PC-9 (cell line): ENCODE data around the gene JAG2. TPM values are rescaled to one million over a fixed set of nuclear protein-coding genes. Genes with fewer than 3 reads are reported as not detected.
A peak's percentile ranks its signal among the peaks of the same experiment; 100 is the strongest.

Experiments used
- BruUV-seq: library from RNA; stranded (reverse); fragments of 400-500 nt; replicated peaks from 2 replicates; lab custom pipeline; 2021; lab: Mats Ljungman, UMichigan
- CTCF ChIA-PET: fragments of 300-600 bp; sonication (Branson Sonifier 250); formaldehyde crosslinking; loops from one replicate; lab custom pipeline; 2022; ENCODE audit warnings: antibody characterized with exemption; lab: Charles Lee
- POLR2A ChIA-PET: fragments of 300-600 bp; sonication (Branson Sonifier 250); formaldehyde crosslinking; loops from one replicate; lab custom pipeline; 2022; ENCODE audit warnings: antibody characterized with exemption; ENCODE audit not compliant: unreplicated experiment; lab: Charles Lee
- DNase-seq, 2 experiments: peaks; one replicate each; pipeline versions ENCODE4 v3.0.0 to v3.0.0-alpha.2; 2015 to 2022; ENCODE audit warnings: mixed read lengths in 1 of 2
- H2AFZ ChIP-seq: fragments of 200-600 bp; sonication (generic); 2 replicates; pipeline ENCODE4 v1.8.1; 2017; ENCODE audit warnings: antibody characterized with exemption
- H3F3A ChIP-seq: fragments of 200-600 bp; sonication (generic); 2 replicates; pipeline ENCODE4 v1.8.1; 2017; ENCODE audit warnings: antibody characterized with exemption, mild to moderate bottlenecking, low read depth; ENCODE audit not compliant: insufficient read depth
- H3K27ac ChIP-seq: fragments of 200-600 bp; sonication (generic); 2 replicates; pipeline ENCODE4 v1.6.1; 2016; ENCODE audit warnings: mixed run types
- H3K27me3 ChIP-seq: fragments of 200-600 bp; sonication (generic); 2 replicates; pipeline ENCODE4 v1.6.1; 2016; ENCODE audit warnings: low read depth, mixed run types; ENCODE audit not compliant: insufficient read depth
- H3K36me3 ChIP-seq: fragments of 200-600 bp; sonication (generic); 2 replicates; pipeline ENCODE4 v1.6.1; 2016; ENCODE audit warnings: low read depth, mixed run types
- H3K4me1 ChIP-seq: fragments of 200-600 bp; sonication (generic); replicated peaks from 2 replicates; pipeline ENCODE4 v1.6.1; 2016; ENCODE audit warnings: mixed run types; ENCODE audit not compliant: insufficient read depth
- H3K4me2 ChIP-seq: fragments of 200-600 bp; sonication (generic); 2 replicates; pipeline ENCODE4 v1.6.1; 2017; ENCODE audit warnings: mixed run types
- H3K4me3 ChIP-seq: fragments of 200-600 bp; sonication (generic); 2 replicates; pipeline ENCODE4 v1.6.1; 2016; ENCODE audit warnings: mixed run types
- H3K79me2 ChIP-seq: fragments of 200-600 bp; sonication (generic); 2 replicates; pipeline ENCODE4 v1.6.1; 2017; ENCODE audit warnings: low read depth, mixed run types
- H3K9me2 ChIP-seq: fragments of 200-600 bp; sonication (generic); 2 replicates; pipeline ENCODE4 v1.8.1; 2017; ENCODE audit warnings: mild to moderate bottlenecking; ENCODE audit not compliant: insufficient read depth
- H3K9me3 ChIP-seq: fragments of 200-600 bp; sonication (generic); 2 replicates; pipeline ENCODE4 v1.8.1; 2016; ENCODE audit warnings: low read depth; ENCODE audit not compliant: insufficient read depth
- H4K20me1 ChIP-seq: fragments of 200-600 bp; sonication (generic); 2 replicates; pipeline ENCODE4 v1.8.1; 2017; ENCODE audit not compliant: insufficient read depth
- EZH2 ChIP-seq: fragments of 200-600 bp; sonication (generic); IDR thresholded peaks from 2 replicates; pipeline ENCODE4 v1.8.0; 2017; ENCODE audit warnings: antibody characterized with exemption, low read depth
- intact Hi-C: fragments of 100-400 bp; cut with micrococcal nuclease; formaldehyde crosslinking; loops from one replicate; pipeline ENCODE4 v1.10.0; 2022; ENCODE audit not compliant: unreplicated experiment
- total RNA-seq: library from RNA; stranded (reverse); gene quantifications from 2 replicates; pipeline ENCODE4 v1.2.3, GENCODE V29; 2021
- TF ChIP-seq, protein P1 (sequence below): fragments of 200-600 bp; sonication (generic); conservative IDR thresholded peaks from 2 replicates; pipeline ENCODE4 v1.6.1; 2017; ENCODE audit warnings: mixed run types, antibody characterized with exemption, mild to moderate bottlenecking, moderate library complexity

Gene JAG2
- total RNA-seq, 1 experiment from 2014 or later, result 17.8 TPM

DNA sequence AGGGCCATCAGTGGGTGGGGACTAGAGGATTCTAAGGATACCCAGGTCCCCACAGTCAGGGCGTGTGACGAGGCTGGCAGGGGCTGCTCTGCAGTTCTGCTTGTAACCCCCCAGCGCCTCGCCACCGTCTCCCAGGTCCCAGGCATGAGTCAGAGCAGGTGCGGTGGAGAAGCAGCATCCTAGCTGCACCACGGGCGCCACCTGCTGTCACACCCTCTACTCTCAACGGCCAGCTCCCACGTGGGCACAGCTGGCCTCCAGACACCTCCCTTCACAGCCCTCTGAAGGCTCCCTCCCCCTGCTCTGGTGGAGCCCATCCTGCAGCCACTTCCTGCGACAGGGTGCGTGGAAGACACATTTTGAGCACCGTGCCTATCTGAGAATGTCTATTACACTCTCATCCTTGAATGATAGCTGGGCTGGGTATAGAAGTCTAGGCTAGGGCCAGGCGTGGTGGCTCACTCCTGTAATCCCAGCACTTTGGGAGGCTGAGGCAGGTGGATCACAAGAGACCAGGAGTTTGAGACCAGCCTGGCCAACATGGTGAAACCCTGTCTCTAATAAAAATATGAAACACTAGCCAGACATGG, 19.5 kb upstream of the JAG2 start:
- H3K36me3 ChIP-seq, result no peaks in the 10 kb centered on the region
- no peak overlapping the region for H3K27ac ChIP-seq
- no TSS peak for BruUV-seq
- no peak for DNase-seq
- no peaks in the 10 kb centered on the region for H4K20me1 ChIP-seq
- H3K27me3 ChIP-seq, result peaks cover 13% of the 10 kb centered on the region
- CTCF ChIA-PET, result no interaction called here
- H3K4me1 ChIP-seq, result 0 out of 2 replicates have a peak, but pooled peaks cover 7% of the 10 kb centered on the region
- no peak overlapping the region for H2AFZ ChIP-seq
- POLR2A ChIA-PET, result no interaction called here
- peaks cover 7% of the 10 kb centered on the region; the same call in 1 of the 2 replicates for H3F3A ChIP-seq
- H3K9me3 ChIP-seq, result no peaks in the 10 kb centered on the region
- no peaks in the 10 kb centered on the region for H3K9me2 ChIP-seq
- no peak for TF ChIP-seq EZH2
- TF ChIP-seq, protein P1, sequence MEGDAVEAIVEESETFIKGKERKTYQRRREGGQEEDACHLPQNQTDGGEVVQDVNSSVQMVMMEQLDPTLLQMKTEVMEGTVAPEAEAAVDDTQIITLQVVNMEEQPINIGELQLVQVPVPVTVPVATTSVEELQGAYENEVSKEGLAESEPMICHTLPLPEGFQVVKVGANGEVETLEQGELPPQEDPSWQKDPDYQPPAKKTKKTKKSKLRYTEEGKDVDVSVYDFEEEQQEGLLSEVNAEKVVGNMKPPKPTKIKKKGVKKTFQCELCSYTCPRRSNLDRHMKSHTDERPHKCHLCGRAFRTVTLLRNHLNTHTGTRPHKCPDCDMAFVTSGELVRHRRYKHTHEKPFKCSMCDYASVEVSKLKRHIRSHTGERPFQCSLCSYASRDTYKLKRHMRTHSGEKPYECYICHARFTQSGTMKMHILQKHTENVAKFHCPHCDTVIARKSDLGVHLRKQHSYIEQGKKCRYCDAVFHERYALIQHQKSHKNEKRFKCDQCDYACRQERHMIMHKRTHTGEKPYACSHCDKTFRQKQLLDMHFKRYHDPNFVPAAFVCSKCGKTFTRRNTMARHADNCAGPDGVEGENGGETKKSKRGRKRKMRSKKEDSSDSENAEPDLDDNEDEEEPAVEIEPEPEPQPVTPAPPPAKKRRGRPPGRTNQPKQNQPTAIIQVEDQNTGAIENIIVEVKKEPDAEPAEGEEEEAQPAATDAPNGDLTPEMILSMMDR, result peak; percentile 65
- no peaks in the 10 kb centered on the region for H3K79me2 ChIP-seq
- intact Hi-C loops, result loop anchor here (1.0 kb wide), 1 partner anchor 98 kb away; no protein-coding TSS in a partner anchor
- no peak overlapping the region for H3K4me2 ChIP-seq
- H3K4me3 ChIP-seq, result no peak overlapping the region

DNA sequence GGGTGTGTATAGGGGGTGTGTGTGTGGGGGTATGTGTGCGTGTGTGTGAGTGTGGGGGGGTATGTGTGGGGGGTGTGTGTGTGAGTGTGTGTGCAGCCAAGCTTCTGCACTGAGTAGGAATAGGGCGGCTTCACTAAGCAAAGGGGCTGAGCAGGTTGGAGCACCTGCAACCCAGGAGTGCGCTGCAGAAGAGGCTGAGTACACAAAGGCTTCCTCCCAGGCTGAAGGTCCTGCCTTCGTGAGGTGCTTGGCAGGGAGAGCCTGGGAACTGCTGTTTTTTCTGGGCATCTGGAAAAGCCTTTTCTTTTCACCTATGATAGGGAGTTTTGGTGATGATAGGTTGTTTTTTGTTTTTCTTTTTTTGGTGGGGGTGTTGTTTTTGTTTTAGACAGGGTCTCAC, 18.5 kb upstream of the JAG2 start:
- no peaks in the 10 kb centered on the region for H3K36me3 ChIP-seq
- no peaks in the 10 kb centered on the region for H3K9me3 ChIP-seq
- POLR2A ChIA-PET, result no interaction called here
- H3K4me2 ChIP-seq, result no peak overlapping the region
- DNase-seq, result peak in 1 of 2 experiments; percentile 50
- peaks cover 7% of the 10 kb centered on the region; the same call in 1 of the 2 replicates for H3F3A ChIP-seq
- TF ChIP-seq, protein P1, result no peak
- 0 out of 2 replicates have a peak, but pooled peaks cover 7% of the 10 kb centered on the region for H3K4me1 ChIP-seq
- no peaks in the 10 kb centered on the region for H3K9me2 ChIP-seq
- no peaks in the 10 kb centered on the region for H4K20me1 ChIP-seq
- H2AFZ ChIP-seq, result no peak overlapping the region
- intact Hi-C loops, result no loop called here
- CTCF ChIA-PET, result no interaction called here
- peaks cover 13% of the 10 kb centered on the region; the same call in 1 of the 2 replicates for H3K27me3 ChIP-seq
- H3K4me3 ChIP-seq, result no peak overlapping the region
- no peaks in the 10 kb centered on the region for H3K79me2 ChIP-seq
- no peak overlapping the region for H3K27ac ChIP-seq
- BruUV-seq, result no TSS peak

DNA sequence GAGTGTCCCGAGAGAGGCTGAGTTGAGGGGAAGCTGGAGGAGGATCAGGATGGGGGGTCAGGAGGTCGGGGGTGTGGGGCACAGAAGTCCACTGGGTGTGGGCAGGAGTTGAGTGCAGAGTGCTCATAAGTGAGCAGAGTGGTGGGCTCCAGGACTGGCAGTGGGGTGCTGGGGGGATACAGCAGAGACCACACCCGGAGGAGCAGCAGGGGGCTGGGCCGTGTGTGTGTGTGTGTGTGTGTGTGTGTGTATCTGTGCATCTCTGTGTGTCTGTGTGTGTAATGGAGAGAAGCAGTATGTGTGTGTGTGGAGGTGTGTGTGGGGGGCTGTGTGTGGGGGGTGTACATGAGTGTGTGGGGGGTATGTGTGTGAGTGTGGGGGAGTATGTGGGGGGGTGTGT, 17.4 kb upstream of the JAG2 start:
- peaks cover 13% of the 10 kb centered on the region; the same call in 1 of the 2 replicates for H3K27me3 ChIP-seq
- H3K9me2 ChIP-seq, result no peaks in the 10 kb centered on the region
- H2AFZ ChIP-seq, result no peak overlapping the region
- H3K36me3 ChIP-seq, result no peaks in the 10 kb centered on the region
- H3K9me3 ChIP-seq, result no peaks in the 10 kb centered on the region
- no peak for DNase-seq
- no peak overlapping the region for H3K4me3 ChIP-seq
- intact Hi-C loops, result no loop called here
- ChIA-PET CTCF (no interaction called here), POLR2A (interaction anchor here (0.6 kb wide), 1 partner anchor 14 kb away, joined by 43 read pairs; no protein-coding TSS in a partner anchor)
- H3F3A ChIP-seq, result peaks cover 7% of the 10 kb centered on the region; the same call in 1 of the 2 replicates
- H3K27ac ChIP-seq, result no peak overlapping the region
- no TSS peak for BruUV-seq
- no peak overlapping the region for H3K4me2 ChIP-seq
- H3K4me1 ChIP-seq, result peaks cover 11% of the 10 kb centered on the region; the same call in 1 of the 2 replicates
- no peak for TF ChIP-seq EZH2
- TF ChIP-seq, protein P1, result no peak
- H3K79me2 ChIP-seq, result no peaks in the 10 kb centered on the region
- no peaks in the 10 kb centered on the region for H4K20me1 ChIP-seq
